ENCODE data around the gene USP46. TPM values are rescaled to one million over a fixed set of nuclear protein-coding genes. Genes with fewer than 3 reads are reported as not detected.

USP46 gene
- total RNA-seq, 1 donor from 2014 or later: 10.1 TPM

GRCh38 chr4:52628543-52628942, 30.6 kb downstream of the USP46 start:
- Mint-ChIP-seq H3K4me3 (no peak overlapping the region), H3K9me3 (no peaks in the 10 kb centered on the region), H3K36me3 (ENCODE audit: low read depth) (peaks cover 9% of the 10 kb centered on the region), H3K27me3 (ENCODE audit: insufficient read depth) (no peaks in the 10 kb centered on the region), H3K4me1 (ENCODE audit: low read depth) (no peaks in the 10 kb centered on the region), H3K27ac (no peak overlapping the region)
- intact Hi-C loops (cut with micrococcal nuclease): no loop called here
- DNase-seq (ENCODE audit: low spot score): no peak

GRCh38 chr4:52627876-52628275, 31.2 kb downstream of the USP46 start:
- Mint-ChIP-seq H3K36me3 (ENCODE audit: low read depth) (peaks cover 10% of the 10 kb centered on the region), H3K4me1 (ENCODE audit: low read depth) (no peaks in the 10 kb centered on the region), H3K27me3 (ENCODE audit: insufficient read depth) (no peaks in the 10 kb centered on the region), H3K27ac (no peak overlapping the region), H3K9me3 (no peaks in the 10 kb centered on the region), H3K4me3 (no peak overlapping the region)
- DNase-seq (ENCODE audit: low spot score): no peak
- intact Hi-C loops (cut with micrococcal nuclease): no loop called here

- Mint-ChIP-seq H3K9me3 (no peaks in the 10 kb centered on the region), H3K36me3 (ENCODE audit: low read depth) (peaks cover 12% of the 10 kb centered on the region), H3K27ac (no peak overlapping the region), H3K4me1 (ENCODE audit: low read depth) (no peaks in the 10 kb centered on the region), H3K4me3 (no peak overlapping the region), H3K27me3 (ENCODE audit: insufficient read depth) (peaks cover 2% of the 10 kb centered on the region)
- no peak for DNase-seq (ENCODE audit: low spot score)
- intact Hi-C loops (cut with micrococcal nuclease): loop anchor here (2.0 kb wide), 1 partner anchor 18 kb away; no protein-coding TSS in a partner anchor
These were observed 33.9 kb downstream of the USP46 start for GRCh38 chr4:52625216-52625615.

GRCh38 chr4:52622564-52622963, 36.5 kb downstream of the USP46 start:
- H3K36me3 Mint-ChIP-seq (ENCODE audit: low read depth): peaks cover 12% of the 10 kb centered on the region
- H3K27me3 Mint-ChIP-seq (ENCODE audit: insufficient read depth): peaks cover 10% of the 10 kb centered on the region
- no peak overlapping the region for H3K4me3 Mint-ChIP-seq
- intact Hi-C loops (cut with micrococcal nuclease): no loop called here
- H3K9me3 Mint-ChIP-seq: no peaks in the 10 kb centered on the region
- no peak overlapping the region for H3K27ac Mint-ChIP-seq
- DNase-seq (ENCODE audit: low spot score): no peak
- H3K4me1 Mint-ChIP-seq (ENCODE audit: low read depth): peaks cover 10% of the 10 kb centered on the region

- peaks cover 10% of the 10 kb centered on the region for H3K36me3 Mint-ChIP-seq (ENCODE audit: low read depth)
- H3K27me3 Mint-ChIP-seq (ENCODE audit: insufficient read depth): peaks cover 10% of the 10 kb centered on the region
- H3K27ac Mint-ChIP-seq: no peak overlapping the region
- DNase-seq (ENCODE audit: low spot score): no peak
- no peaks in the 10 kb centered on the region for H3K9me3 Mint-ChIP-seq
- no peak overlapping the region for H3K4me3 Mint-ChIP-seq
- H3K4me1 Mint-ChIP-seq (ENCODE audit: low read depth): peaks cover 14% of the 10 kb centered on the region
- intact Hi-C loops (cut with micrococcal nuclease): no loop called here
These were observed 37.5 kb downstream of the USP46 start for GRCh38 chr4:52621567-52621966.

- intact Hi-C loops (cut with micrococcal nuclease): no loop called here
- no peak overlapping the region for H3K27ac Mint-ChIP-seq
These were observed 39.5 kb downstream of the USP46 start for GRCh38 chr4:52619591-52619931.

GRCh38 chr4:52618795-52619590, 40.1 kb downstream of the USP46 start:
- no peaks in the 10 kb centered on the region for H3K9me3 Mint-ChIP-seq
- intact Hi-C loops (cut with micrococcal nuclease): no loop called here
- H3K4me3 Mint-ChIP-seq: no peak overlapping the region
- peaks cover 14% of the 10 kb centered on the region for H3K4me1 Mint-ChIP-seq (ENCODE audit: low read depth)
- H3K36me3 Mint-ChIP-seq (ENCODE audit: low read depth): peaks cover 3% of the 10 kb centered on the region
- DNase-seq (ENCODE audit: low spot score): no peak
- no peak overlapping the region for H3K27ac Mint-ChIP-seq
- peaks cover 10% of the 10 kb centered on the region for H3K27me3 Mint-ChIP-seq (ENCODE audit: insufficient read depth)

More at GRCh38 chr4:52619591-52619931, 39.5 kb downstream of the USP46 start:
- Mint-ChIP-seq H3K9me3 (no peaks in the 10 kb centered on the region), H3K27me3 (ENCODE audit: insufficient read depth) (peaks cover 10% of the 10 kb centered on the region), H3K36me3 (ENCODE audit: low read depth) (peaks cover 6% of the 10 kb centered on the region), H3K4me3 (no peak overlapping the region), H3K4me1 (ENCODE audit: low read depth) (peaks cover 14% of the 10 kb centered on the region)
- DNase-seq (ENCODE audit: low spot score): no peak

GRCh38 chr4:52617336-52618020, 41.6 kb downstream of the USP46 start:
- Mint-ChIP-seq H3K9me3 (no peaks in the 10 kb centered on the region), H3K27me3 (ENCODE audit: insufficient read depth) (peaks cover 10% of the 10 kb centered on the region), H3K4me3 (no peak overlapping the region), H3K4me1 (ENCODE audit: low read depth) (peaks cover 14% of the 10 kb centered on the region), H3K27ac (no peak overlapping the region), H3K36me3 (ENCODE audit: low read depth) (no peaks in the 10 kb centered on the region)
- DNase-seq (ENCODE audit: low spot score): peak; percentile 2
- intact Hi-C loops (cut with micrococcal nuclease): no loop called here

GRCh38 chr4:52614241-52614640, 44.9 kb downstream of the USP46 start:
- H3K9me3 Mint-ChIP-seq: no peaks in the 10 kb centered on the region
- H3K27ac Mint-ChIP-seq: no peak overlapping the region
- intact Hi-C loops (cut with micrococcal nuclease): no loop called here
- no peak for DNase-seq (ENCODE audit: low spot score)
- H3K4me1 Mint-ChIP-seq (ENCODE audit: low read depth): peaks cover 14% of the 10 kb centered on the region
- peaks cover 9% of the 10 kb centered on the region for H3K36me3 Mint-ChIP-seq (ENCODE audit: low read depth)
- peaks cover 4% of the 10 kb centered on the region for H3K27me3 Mint-ChIP-seq (ENCODE audit: insufficient read depth)
- H3K4me3 Mint-ChIP-seq: no peak overlapping the region

- DNase-seq (ENCODE audit: low spot score): no peak
- Mint-ChIP-seq H3K27me3 (ENCODE audit: insufficient read depth) (no peaks in the 10 kb centered on the region), H3K4me1 (ENCODE audit: low read depth) (peaks cover 2% of the 10 kb centered on the region), H3K4me3 (no peak overlapping the region), H3K36me3 (ENCODE audit: low read depth) (peaks cover 9% of the 10 kb centered on the region), H3K9me3 (no peaks in the 10 kb centered on the region), H3K27ac (no peak overlapping the region)
- intact Hi-C loops (cut with micrococcal nuclease): no loop called here
These were observed 46.8 kb downstream of the USP46 start for GRCh38 chr4:52612341-52612740.

- no peaks in the 10 kb centered on the region for H3K27me3 Mint-ChIP-seq (ENCODE audit: insufficient read depth)
- H3K36me3 Mint-ChIP-seq (ENCODE audit: low read depth): peaks cover 9% of the 10 kb centered on the region
- H3K4me3 Mint-ChIP-seq: no peak overlapping the region
- H3K27ac Mint-ChIP-seq: no peak overlapping the region
- no peaks in the 10 kb centered on the region for H3K9me3 Mint-ChIP-seq
- no peaks in the 10 kb centered on the region for H3K4me1 Mint-ChIP-seq (ENCODE audit: low read depth)
- no peak for DNase-seq (ENCODE audit: low spot score)
- intact Hi-C loops (cut with micrococcal nuclease): no loop called here
These were observed 48.0 kb downstream of the USP46 start for GRCh38 chr4:52611030-52611555.

GRCh38 chr4:52606726-52607125, 52.4 kb downstream of the USP46 start:
- DNase-seq (ENCODE audit: low spot score): no peak
- Mint-ChIP-seq H3K27ac (no peak overlapping the region), H3K4me1 (ENCODE audit: low read depth) (no peaks in the 10 kb centered on the region), H3K36me3 (ENCODE audit: low read depth) (peaks cover 9% of the 10 kb centered on the region), H3K9me3 (no peaks in the 10 kb centered on the region), H3K27me3 (ENCODE audit: insufficient read depth) (no peaks in the 10 kb centered on the region), H3K4me3 (no peak overlapping the region)
- intact Hi-C loops (cut with micrococcal nuclease): no loop called here

- Mint-ChIP-seq H3K27me3 (ENCODE audit: insufficient read depth) (no peaks in the 10 kb centered on the region), H3K36me3 (ENCODE audit: low read depth) (peaks cover 9% of the 10 kb centered on the region), H3K9me3 (no peaks in the 10 kb centered on the region), H3K4me1 (ENCODE audit: low read depth) (no peaks in the 10 kb centered on the region), H3K27ac (no peak overlapping the region), H3K4me3 (no peak overlapping the region)
- DNase-seq (ENCODE audit: low spot score): no peak
- intact Hi-C loops (cut with micrococcal nuclease): no loop called here
These were observed 53.1 kb downstream of the USP46 start for GRCh38 chr4:52606040-52606439.
